Natural killer cell (primary cell): ENCODE results near the gene POLRMT. TPM values are rescaled to one million over a fixed set of nuclear protein-coding genes. Genes with fewer than 3 reads are reported as not detected.

Experiments used
- ATAC-seq, 3 donors: fragments of 150-1000 bp in 2 of 3; fragments of 200-7000 bp in 1 of 3; cut with Tn5 transposase; 1 replicate in 1 of 3; 2 replicates in 2 of 3; pipeline ENCODE4 v1.10.0; 2021; ENCODE audit warnings: mild to moderate bottlenecking in 2 of 3, moderate library complexity in 2 of 3
- DNase-seq, 2 donors: peaks; one replicate each; pipeline versions ENCODE4 v3.0.0 to v3.0.0-alpha.2; 2013 to 2021; ENCODE audit warnings: mixed read lengths in 1 of 2
- H3K27ac ChIP-seq: one replicate; pipeline ENCODE4 v1.5.1; 2013; ENCODE audit warnings: mild to moderate bottlenecking, low read length
- H3K27me3 ChIP-seq: one replicate; pipeline ENCODE4 v1.6.1; 2013; ENCODE audit warnings: low read length; ENCODE audit not compliant: control insufficient read depth, insufficient read depth
- H3K36me3 ChIP-seq: one replicate; pipeline ENCODE4 v1.6.1; 2013; ENCODE audit warnings: low read length; ENCODE audit not compliant: control insufficient read depth, insufficient read depth
- H3K4me1 ChIP-seq: one replicate; pipeline ENCODE4 v1.6.1; 2013; ENCODE audit warnings: low read length; ENCODE audit not compliant: control insufficient read depth, insufficient read depth
- H3K4me3 ChIP-seq: one replicate; pipeline ENCODE4 v1.5.1; 2013; ENCODE audit warnings: low read length
- H3K9me3 ChIP-seq: one replicate; pipeline ENCODE4 v1.6.1; 2013; ENCODE audit warnings: low read length; ENCODE audit not compliant: control insufficient read depth, insufficient read depth
- H3K27ac Mint-ChIP-seq, 2 donors: one replicate each; pipeline ENCODE4 v1.8.0; 2022; ENCODE audit warnings: mild to moderate bottlenecking in 2 of 2, mixed read lengths in 2 of 2, moderate library complexity in 1 of 2
- H3K27me3 Mint-ChIP-seq, 2 donors: one replicate each; pipeline ENCODE4 v1.8.0; 2022; ENCODE audit warnings: low read depth in 2 of 2, mixed read lengths in 2 of 2
- H3K36me3 Mint-ChIP-seq: one replicate; pipeline ENCODE4 v1.8.0; 2022; ENCODE audit warnings: mixed read lengths
- H3K4me1 Mint-ChIP-seq, 2 donors: one replicate each; pipeline ENCODE4 v1.8.0; 2022; ENCODE audit warnings: mixed read lengths in 2 of 2
- H3K4me3 Mint-ChIP-seq: one replicate; pipeline ENCODE4 v1.8.0; 2022; ENCODE audit warnings: mild to moderate bottlenecking, moderate library complexity, mixed read lengths
- H3K9me3 Mint-ChIP-seq, 2 donors: one replicate each; pipeline ENCODE4 v1.8.0; 2022; ENCODE audit warnings: mixed read lengths in 2 of 2
- WGBS: methylation state at CpG from one replicate; pipeline ENCODE4 v1.1.7; 2013; ENCODE audit warnings: missing lambda C conversion rate; ENCODE audit not compliant: insufficient coverage; 5-methylcytosine and 5-hydroxymethylcytosine counted together
- intact Hi-C: fragments of 100-400 bp; cut with micrococcal nuclease; formaldehyde crosslinking; loops from one replicate; pipeline ENCODE4 v1.14.2; 2022
- total RNA-seq, 4 donors: library from RNA; stranded (reverse); fragments of 120-200 nt in 1 of 4; gene quantifications; one replicate each; pipeline versions ENCODE4 v1.2.3 to v1.2.4, GENCODE V29; 2013 to 2022
- TF ChIP-seq, protein P1 (sequence below): fragments of 200-600 bp; IDR thresholded peaks from one replicate; pipeline ENCODE4 v1.8.0; 2022; ENCODE audit warnings: antibody characterized with exemption

POLRMT gene
- total RNA-seq, 3 donors from 2014 or later (not counting 1 experiment from before 2014, with no cell fraction given), result 57.2 to 58.5 (median 57.6) TPM

DNA sequence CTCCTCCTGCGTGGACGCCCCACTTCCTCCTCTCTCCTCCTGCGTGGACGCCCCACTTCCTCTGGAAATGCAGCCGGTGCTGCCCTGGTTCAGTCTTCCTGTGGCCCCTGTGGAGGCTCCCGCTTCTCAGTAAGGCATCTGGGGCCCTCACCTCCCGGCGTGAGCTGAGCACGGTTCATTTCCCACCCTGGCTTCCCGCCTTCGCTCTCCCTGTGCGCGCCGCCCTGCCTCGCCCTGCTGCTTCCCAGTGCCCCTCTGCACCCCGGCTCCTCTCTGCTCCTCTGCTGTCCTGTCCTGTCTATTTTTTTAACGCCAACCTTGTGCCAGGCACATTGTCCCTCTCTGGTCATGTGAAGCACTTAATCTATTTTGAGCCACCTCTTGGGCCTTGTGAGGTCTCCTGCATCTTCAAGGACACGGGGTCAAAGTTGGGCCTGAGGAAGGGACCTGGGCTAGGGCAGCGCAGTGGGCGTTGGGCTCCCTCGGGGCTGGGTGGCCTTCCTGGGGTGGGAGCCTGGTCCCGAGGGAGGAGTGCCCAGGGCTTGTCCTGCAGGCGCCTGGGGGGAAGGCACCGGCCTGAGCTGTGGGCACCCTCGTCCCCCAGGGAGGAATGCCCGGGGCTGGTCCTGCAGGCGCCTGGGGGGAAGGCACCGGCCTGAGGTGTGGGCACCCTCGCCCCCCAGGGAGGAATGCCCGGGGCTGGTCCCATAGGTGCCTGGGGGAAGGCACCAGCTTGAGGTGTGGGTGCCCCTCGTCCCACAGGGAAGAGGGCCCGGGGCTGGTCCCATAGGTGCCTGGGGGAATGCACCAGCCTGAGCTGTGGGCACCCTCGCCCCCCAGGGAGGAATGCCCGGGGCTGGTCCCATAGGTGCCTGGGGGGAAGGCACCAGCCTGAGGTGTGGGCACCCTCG is 30.7 kb downstream of the POLRMT start:
- TF ChIP-seq, protein P1, sequence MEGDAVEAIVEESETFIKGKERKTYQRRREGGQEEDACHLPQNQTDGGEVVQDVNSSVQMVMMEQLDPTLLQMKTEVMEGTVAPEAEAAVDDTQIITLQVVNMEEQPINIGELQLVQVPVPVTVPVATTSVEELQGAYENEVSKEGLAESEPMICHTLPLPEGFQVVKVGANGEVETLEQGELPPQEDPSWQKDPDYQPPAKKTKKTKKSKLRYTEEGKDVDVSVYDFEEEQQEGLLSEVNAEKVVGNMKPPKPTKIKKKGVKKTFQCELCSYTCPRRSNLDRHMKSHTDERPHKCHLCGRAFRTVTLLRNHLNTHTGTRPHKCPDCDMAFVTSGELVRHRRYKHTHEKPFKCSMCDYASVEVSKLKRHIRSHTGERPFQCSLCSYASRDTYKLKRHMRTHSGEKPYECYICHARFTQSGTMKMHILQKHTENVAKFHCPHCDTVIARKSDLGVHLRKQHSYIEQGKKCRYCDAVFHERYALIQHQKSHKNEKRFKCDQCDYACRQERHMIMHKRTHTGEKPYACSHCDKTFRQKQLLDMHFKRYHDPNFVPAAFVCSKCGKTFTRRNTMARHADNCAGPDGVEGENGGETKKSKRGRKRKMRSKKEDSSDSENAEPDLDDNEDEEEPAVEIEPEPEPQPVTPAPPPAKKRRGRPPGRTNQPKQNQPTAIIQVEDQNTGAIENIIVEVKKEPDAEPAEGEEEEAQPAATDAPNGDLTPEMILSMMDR, result no peak
- 71% methylated on average over 35 of the region's 35 CpGs for WGBS
- Histone ChIP-seq H3K4me1 (no peaks in the 10 kb centered on the region), H3K4me3 (no peak overlapping the region), H3K9me3 (no peaks in the 10 kb centered on the region), H3K27ac (no peak overlapping the region), H3K27me3 (no peaks in the 10 kb centered on the region), H3K36me3 (no peaks in the 10 kb centered on the region)
- no peak overlapping the region for H3K4me3 Mint-ChIP-seq
- intact Hi-C loops, result no loop called here
- DNase-seq (no peak), ATAC-seq (no peak)
- H3K36me3 Mint-ChIP-seq, result no peaks in the 10 kb centered on the region
- peaks cover 0 to 3% of the 10 kb centered on the region in 2 donors for H3K9me3 Mint-ChIP-seq
- H3K27ac Mint-ChIP-seq, result no peak overlapping the region
- H3K4me1 Mint-ChIP-seq, result no peaks in the 10 kb centered on the region
- H3K27me3 Mint-ChIP-seq, result no peaks in the 10 kb centered on the region

DNA sequence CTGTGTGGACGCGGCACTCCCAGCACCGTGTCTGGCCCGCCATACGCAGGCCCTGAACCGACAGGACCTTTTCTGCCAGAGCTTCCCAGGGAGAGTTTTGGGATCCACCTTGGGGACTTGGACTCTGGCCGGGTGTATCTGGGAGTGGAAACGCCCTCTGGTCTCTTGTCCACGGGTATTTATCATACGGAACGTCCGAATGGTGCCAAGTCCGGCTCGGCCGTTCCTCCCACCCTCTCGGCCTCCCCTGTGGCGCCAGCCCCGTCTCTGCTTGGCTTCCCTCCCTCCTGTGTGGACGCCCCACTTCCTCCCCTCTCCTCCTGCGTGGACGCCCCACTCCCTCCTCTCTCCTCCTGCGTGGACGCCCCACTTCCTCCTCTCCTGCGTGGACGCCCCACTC is 31.5 kb downstream of the POLRMT start:
- DNase-seq, result no peak
- H3K27ac ChIP-seq, result no peak overlapping the region
- intact Hi-C loops, result no loop called here
- Mint-ChIP-seq H3K36me3 (no peaks in the 10 kb centered on the region), H3K4me1 (no peaks in the 10 kb centered on the region), H3K27ac (no peak overlapping the region), H3K27me3 (no peaks in the 10 kb centered on the region), H3K4me3 (no peak overlapping the region), H3K9me3 (peaks cover 0 to 3% of the 10 kb centered on the region in 2 donors)
- ATAC-seq, result no peak
- 76% methylated on average over 25 of the region's 25 CpGs for WGBS
- H3K4me3 ChIP-seq, result no peak overlapping the region
- H3K9me3 ChIP-seq, result no peaks in the 10 kb centered on the region
- H3K4me1 ChIP-seq, result no peaks in the 10 kb centered on the region
- H3K36me3 ChIP-seq, result no peaks in the 10 kb centered on the region
- TF ChIP-seq, protein P1, result no peak
- H3K27me3 ChIP-seq, result no peaks in the 10 kb centered on the region

DNA sequence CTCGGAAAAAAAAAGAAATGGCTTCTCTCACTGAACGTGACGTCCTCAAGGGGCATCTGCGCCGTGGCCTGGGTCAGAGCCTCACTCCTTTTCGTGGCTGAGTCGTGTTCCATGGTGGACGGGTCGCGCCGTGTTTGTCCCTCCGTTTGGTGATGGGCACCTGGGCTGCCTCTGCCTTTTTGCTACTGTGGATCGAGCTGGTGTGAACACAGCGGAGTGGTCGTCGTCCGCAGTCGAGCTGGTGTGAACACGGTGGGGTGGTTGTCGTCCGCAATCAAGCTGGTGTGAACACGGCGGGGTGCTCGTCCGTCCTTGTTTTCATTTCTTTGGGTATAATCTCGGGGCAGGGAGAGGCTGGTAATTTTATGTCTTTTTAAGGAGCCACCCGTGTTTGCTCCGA is 32.0 kb downstream of the POLRMT start:
- H3K4me1 Mint-ChIP-seq, result no peaks in the 10 kb centered on the region
- no peak overlapping the region for H3K4me3 ChIP-seq
- no peak overlapping the region for H3K4me3 Mint-ChIP-seq
- no peak overlapping the region for H3K27ac Mint-ChIP-seq
- no peaks in the 10 kb centered on the region for H3K36me3 Mint-ChIP-seq
- H3K9me3 Mint-ChIP-seq, result peaks cover 0 to 3% of the 10 kb centered on the region in 2 donors
- H3K4me1 ChIP-seq, result no peaks in the 10 kb centered on the region
- no peaks in the 10 kb centered on the region for H3K36me3 ChIP-seq
- DNase-seq, result no peak
- TF ChIP-seq, protein P1, result no peak
- ATAC-seq, result no peak
- WGBS, result 92% methylated on average over 28 of the region's 28 CpGs
- intact Hi-C loops, result no loop called here
- H3K27ac ChIP-seq, result no peak overlapping the region
- H3K9me3 ChIP-seq, result no peaks in the 10 kb centered on the region
- no peaks in the 10 kb centered on the region for H3K27me3 ChIP-seq
- no peaks in the 10 kb centered on the region for H3K27me3 Mint-ChIP-seq
